ENCODE measurements around the gene CITED2.

Gene CITED2

DNA sequence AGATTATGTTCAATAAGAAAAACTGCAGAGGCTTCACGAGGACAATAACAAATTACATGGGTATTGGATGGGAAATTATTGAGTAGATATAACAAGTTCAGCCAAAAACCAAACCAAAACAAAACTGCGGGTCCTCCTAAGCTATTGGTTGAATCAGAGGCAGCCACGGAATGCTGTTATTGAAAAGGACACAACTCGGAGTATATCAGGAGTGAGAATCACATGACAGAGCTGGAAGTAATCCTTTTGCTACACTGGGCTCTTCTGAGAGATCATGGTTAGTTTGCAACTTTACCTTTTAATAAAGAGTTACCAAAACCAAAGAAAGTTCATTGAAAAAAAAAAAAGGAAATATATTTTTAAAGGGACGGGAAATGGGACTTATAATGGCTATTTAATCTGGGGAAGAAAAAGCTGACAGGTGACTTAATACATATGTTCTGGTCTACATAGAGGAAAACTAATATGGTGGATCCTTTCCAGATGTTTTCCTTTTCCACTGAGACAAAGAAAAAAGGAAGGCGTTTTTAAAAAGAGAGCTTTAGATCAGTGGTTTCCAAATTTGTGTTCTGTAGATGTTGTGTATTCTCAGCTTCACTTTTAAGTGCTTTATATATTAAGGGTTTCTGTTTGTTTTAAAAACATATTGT, 6.9 kb upstream of the CITED2 start:
- no peak for DNase-seq

- DNase-seq, result no peak
These were observed 6.2 kb upstream of the CITED2 start for GRCh38 chr6:139380611-139381010.

GRCh38 chr6:139380168-139380567, 5.7 kb upstream of the CITED2 start:
- no peak for DNase-seq

- DNase-seq, result no peak
These were observed 4.5 kb upstream of the CITED2 start for GRCh38 chr6:139378882-139379341.

DNA sequence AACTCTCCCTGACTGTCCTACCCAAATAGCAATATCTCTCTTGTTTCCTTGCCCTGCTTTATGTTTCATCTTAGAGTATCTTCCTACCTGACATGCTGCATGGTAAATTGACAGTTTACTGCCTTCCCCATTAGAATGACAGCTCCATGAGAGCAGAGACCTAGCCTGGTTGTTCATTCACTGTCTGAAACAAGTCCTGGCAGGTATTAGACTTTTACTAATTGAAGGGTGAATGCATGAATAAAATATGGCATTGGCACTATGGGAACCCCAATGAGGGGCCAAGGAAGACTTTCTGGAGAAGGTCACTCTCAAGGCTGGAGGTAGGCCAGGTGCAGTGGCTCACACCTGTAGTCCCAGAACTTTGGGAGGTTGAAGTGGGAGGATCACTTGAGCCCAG, 3.8 kb upstream of the CITED2 start:
- DNase-seq, result no peak

DNA sequence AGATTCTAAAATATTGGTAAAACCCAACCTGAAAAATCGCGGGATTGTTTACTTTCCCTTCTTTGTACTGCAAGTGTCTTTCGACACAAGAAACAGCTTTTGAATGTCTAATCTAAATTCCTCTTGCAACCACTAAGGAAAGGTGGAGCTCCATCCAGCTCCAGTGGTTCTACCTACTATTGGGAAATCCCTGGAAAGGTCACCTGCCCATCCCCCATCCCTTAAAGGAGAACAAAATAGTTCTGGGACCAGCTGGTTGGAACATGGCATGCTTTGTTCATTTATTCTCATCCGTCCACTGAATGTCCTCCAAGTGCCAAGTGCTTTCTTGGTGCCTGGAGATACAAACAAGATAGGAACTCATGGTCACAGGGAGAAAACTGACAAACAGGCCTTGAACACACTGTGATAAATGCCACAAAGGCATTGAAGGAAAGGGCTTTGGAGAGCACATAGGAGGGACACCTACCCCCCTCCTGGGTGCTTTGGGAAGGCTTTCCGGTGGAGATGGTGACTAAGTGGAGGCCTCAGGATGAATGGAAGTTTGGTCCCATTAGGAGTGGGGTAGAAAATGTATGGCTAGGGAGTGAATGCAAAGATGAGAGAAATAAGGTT, 2.3 kb upstream of the CITED2 start:
- DNase-seq, result no peak

DNA sequence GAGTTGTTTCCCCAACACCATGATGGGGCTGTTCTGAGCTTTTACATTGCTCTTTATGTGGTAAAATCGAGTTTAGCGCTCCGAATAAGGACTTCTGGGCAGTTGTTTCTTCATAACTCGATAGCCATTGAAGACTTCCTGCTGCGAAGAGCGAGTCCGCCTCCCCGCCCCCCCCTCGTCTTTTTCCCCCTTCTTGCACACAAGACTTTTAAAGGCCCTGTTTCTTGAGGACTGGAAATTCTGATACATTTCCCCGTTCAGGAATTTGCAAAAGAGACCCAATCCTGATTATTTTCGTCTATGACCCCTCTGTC, 1.5 kb upstream of the CITED2 start:
- DNase-seq, result no peak

GRCh38 chr6:139375226-139376016, 973 bp upstream of the CITED2 start:
- peak; percentile 70 to 77 for DNase-seq

DNA sequence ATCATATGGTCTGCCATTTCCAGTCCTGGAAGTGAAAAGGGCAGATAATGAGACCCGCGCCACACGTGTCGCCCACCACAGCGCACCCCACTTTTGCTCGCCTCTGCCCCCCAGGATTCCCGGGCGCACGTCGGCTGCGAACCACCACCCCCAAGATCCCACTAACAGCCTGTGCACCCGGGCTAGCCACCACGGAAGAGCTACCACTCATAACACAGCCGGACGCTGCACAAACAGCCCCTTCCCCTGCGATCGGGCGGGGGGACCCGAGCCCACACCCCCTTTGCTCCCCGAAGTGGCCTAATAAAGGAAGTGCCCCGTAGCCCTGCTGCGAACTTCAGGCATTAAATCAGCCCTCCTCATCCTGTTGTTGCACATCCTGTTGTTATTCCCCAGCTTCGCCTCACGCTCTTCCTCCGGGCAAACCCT, 506 bp downstream of the CITED2 start:
- DNase-seq, result no peak

- DNase-seq, result peak; percentile 53 to 65
These were observed 1.1 kb downstream of the CITED2 start for GRCh38 chr6:139373154-139373927.

- DNase-seq, result no peak
These were observed 1.9 kb downstream of the CITED2 start for GRCh38 chr6:139372326-139373153.

GRCh38 chr6:139371421-139372203, 2.8 kb downstream of the CITED2 start:
- DNase-seq, result no peak

GRCh38 chr6:139370999-139371345, 3.5 kb downstream of the CITED2 start:
- DNase-seq, result no peak

GRCh38 chr6:139370283-139370998, 4.0 kb downstream of the CITED2 start:
- no peak for DNase-seq

DNA sequence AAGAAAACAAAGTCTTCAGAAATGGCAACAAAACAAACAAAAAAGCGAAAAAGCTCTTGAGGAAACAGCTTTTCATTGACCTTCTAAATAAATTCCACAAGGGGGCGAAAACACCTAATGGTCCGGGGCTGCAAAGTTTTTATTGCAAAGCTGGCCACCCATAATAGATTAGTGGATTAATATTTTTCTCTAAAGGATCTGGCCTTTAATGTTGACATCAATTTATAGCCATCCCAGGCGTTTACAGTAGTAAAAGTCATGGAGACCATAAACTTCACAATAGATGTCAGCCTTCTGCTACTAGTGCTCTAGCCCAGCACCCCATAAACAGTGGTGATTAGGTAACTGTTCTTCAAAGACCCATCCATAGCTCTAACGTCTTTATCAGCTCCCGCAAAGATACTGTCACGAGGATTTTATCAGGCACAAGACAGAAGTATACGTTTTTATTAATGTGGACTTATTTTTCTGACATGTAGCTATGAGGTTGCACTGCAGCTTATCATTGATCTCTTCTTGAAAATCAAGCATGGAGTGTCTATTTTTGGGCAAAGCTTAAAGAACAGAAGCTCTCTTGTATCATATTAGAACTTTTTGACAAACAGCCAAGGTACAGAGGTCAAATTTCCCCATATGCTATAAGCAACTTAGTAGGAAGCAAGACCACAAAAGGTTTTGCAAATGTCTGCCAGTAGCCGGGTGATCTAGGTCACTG, 4.7 kb downstream of the CITED2 start:
- no peak for DNase-seq

- no peak for DNase-seq
These were observed 5.4 kb downstream of the CITED2 start for GRCh38 chr6:139369068-139369467.

GRCh38 chr6:139368661-139369060, 5.8 kb downstream of the CITED2 start:
- no peak for DNase-seq

- no peak for DNase-seq
These were observed 6.6 kb downstream of the CITED2 start for GRCh38 chr6:139367810-139368351.

DNA sequence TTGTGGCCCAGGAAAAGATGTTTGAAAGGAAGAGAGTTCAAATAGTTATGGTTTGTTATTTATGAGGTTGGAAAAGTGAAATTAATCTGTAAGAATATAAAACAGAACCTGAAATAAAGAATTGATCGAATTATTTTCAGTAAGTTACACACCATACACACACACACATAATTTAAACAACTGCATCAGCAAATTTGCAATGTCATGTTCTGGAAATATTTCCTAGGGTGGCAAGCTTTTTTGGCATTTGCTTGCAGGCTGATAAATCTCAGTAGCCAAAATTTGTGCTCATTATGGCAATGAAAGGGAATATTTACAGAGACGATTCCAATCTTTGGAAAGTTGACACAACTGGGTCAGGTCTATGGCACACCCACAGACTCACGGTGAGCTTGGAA, 9.5 kb downstream of the CITED2 start:
- DNase-seq, result no peak
